Measurements from ENCODE around the gene OR2T3. TPM values are rescaled to one million over a fixed set of nuclear protein-coding genes. Genes with fewer than 3 reads are reported as not detected.
"Not testable (repeated sequence)": the region's sequence is repeated elsewhere in the genome, so short reads cannot be mapped to it uniquely, and the experiment has no call there.

The OR2T3 gene, protein sequence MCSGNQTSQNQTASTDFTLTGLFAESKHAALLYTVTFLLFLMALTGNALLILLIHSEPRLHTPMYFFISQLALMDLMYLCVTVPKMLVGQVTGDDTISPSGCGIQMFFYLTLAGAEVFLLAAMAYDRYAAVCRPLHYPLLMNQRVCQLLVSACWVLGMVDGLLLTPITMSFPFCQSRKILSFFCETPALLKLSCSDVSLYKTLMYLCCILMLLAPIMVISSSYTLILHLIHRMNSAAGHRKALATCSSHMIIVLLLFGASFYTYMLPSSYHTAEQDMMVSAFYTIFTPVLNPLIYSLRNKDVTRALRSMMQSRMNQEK
- not detected for total RNA-seq

GRCh38 chr1:248473051-248473450 is at the start of gene OR2T3:
Gene OR2T3 (plus strand): TSS chr1:248473351. CDS start chr1:248473351, 0 bp downstream.
- H3K4me3 ChIP-seq; H3K27me3 ChIP-seq; H3K36me3 ChIP-seq; H3K27ac ChIP-seq; DNase-seq (ENCODE audit: low spot score in 2 of 2); H3K9me3 ChIP-seq; intact Hi-C loops (cut with DNase I; ENCODE audit: low total_unique reads); H3K4me1 ChIP-seq: not testable (repeated sequence)

DNA sequence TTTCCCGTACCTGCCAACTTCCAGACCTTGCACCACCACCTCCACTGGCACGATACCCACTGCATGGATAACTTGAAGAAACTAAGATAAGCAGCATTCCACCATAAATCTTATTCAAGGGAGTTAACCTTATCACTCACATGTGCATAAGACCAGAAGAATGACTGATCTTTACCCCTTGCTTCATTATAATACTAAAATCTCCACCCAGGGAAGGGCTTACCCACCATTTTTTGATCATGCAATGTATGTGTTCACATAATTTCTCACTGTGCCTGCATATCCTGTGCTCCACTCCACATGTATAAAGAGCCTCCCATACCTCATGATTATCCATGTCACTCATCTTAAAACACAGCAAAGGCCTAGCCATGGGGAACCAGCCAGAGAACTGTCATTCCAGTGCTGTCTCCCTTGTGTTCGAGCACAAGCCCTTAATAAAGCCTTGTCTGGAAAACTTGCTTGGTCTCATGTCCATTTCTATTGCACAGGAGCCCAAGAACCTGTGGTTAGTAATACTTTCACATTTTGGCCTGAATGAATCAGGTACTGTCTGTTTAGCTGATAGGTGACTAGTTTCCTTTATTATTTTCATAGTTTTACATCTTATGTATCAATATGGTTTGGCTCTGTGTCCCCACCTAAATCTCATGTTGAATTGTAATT is 45.5 kb upstream of the OR2T3 start:
- H3K4me3 ChIP-seq; H3K36me3 ChIP-seq; H3K9me3 ChIP-seq; H3K27me3 ChIP-seq; intact Hi-C loops (cut with DNase I; ENCODE audit: low total_unique reads); H3K27ac ChIP-seq; H3K4me1 ChIP-seq; DNase-seq (ENCODE audit: low spot score in 2 of 2): not testable (repeated sequence)

- intact Hi-C loops (cut with DNase I; ENCODE audit: low total_unique reads); H3K4me3 ChIP-seq; H3K27me3 ChIP-seq: not testable (repeated sequence)
These were observed 45.0 kb upstream of the OR2T3 start for GRCh38 chr1:248428192-248428533.

DNA sequence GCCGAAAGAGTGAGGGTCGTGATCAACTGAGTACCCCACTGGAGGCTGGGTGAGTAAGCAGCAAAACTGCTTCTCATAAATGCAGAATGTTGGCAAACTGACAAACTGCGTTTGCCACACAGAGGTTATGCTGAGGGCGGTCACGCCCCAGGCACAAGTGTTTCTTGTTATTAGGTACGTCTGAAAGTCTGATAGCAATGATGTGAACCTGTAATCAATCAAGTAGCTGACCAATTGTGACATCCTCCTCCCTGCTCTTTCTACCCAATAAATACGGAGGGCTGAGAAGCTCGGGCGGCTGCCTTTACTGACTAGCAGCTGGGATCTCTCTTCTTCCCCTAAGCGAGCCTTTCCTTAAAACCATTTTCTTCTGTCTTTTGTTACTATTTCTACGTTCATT is 41.5 kb upstream of the OR2T3 start:
- H3K36me3 ChIP-seq; DNase-seq (ENCODE audit: low spot score in 2 of 2); intact Hi-C loops (cut with DNase I; ENCODE audit: low total_unique reads); H3K27me3 ChIP-seq; H3K4me3 ChIP-seq; H3K4me1 ChIP-seq; H3K9me3 ChIP-seq; H3K27ac ChIP-seq: not testable (repeated sequence)

More at GRCh38 chr1:248428192-248428533, 45.0 kb upstream of the OR2T3 start:
- H3K4me1 ChIP-seq; H3K36me3 ChIP-seq; H3K27ac ChIP-seq; DNase-seq (ENCODE audit: low spot score in 2 of 2); H3K9me3 ChIP-seq: not testable (repeated sequence)

DNA sequence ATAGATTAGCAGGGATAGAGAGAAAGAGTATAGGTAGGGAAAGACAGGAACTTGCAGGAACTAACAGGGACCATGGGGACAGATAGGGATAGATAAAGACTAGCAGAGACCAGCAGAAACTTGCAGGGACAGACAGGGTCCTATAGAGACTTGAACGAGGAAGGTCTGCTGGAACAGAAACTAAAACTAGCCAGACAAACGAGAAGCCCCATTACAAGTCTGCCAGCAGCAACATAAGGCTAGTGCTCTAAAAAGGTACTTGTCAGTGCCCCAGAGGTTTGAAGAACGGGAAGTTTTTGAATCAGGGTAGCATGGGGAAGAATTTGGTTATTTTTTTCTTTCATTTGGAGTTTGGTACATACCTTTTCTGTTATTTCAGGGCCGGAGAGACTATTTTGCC is 41.0 kb upstream of the OR2T3 start:
- intact Hi-C loops (cut with DNase I; ENCODE audit: low total_unique reads) = not testable (repeated sequence)

GRCh38 chr1:248433811-248434415 is 39.2 kb upstream of the OR2T3 start:
- H3K27me3 ChIP-seq; DNase-seq (ENCODE audit: low spot score in 2 of 2); H3K9me3 ChIP-seq; H3K4me1 ChIP-seq; H3K4me3 ChIP-seq; H3K27ac ChIP-seq; H3K36me3 ChIP-seq; intact Hi-C loops (cut with DNase I; ENCODE audit: low total_unique reads): not testable (repeated sequence)

More for the DNA sequence above, 41.0 kb upstream of the OR2T3 start:
- not testable (repeated sequence) for H3K4me3 ChIP-seq; H3K27me3 ChIP-seq; H3K36me3 ChIP-seq; H3K4me1 ChIP-seq; H3K27ac ChIP-seq; DNase-seq (ENCODE audit: low spot score in 2 of 2); H3K9me3 ChIP-seq

- intact Hi-C loops (cut with DNase I; ENCODE audit: low total_unique reads); DNase-seq (ENCODE audit: low spot score in 2 of 2); H3K4me3 ChIP-seq; H3K4me1 ChIP-seq; H3K27ac ChIP-seq; H3K27me3 ChIP-seq; H3K9me3 ChIP-seq; H3K36me3 ChIP-seq: not testable (repeated sequence)
These were observed 38.2 kb upstream of the OR2T3 start for GRCh38 chr1:248434913-248435312.

DNA sequence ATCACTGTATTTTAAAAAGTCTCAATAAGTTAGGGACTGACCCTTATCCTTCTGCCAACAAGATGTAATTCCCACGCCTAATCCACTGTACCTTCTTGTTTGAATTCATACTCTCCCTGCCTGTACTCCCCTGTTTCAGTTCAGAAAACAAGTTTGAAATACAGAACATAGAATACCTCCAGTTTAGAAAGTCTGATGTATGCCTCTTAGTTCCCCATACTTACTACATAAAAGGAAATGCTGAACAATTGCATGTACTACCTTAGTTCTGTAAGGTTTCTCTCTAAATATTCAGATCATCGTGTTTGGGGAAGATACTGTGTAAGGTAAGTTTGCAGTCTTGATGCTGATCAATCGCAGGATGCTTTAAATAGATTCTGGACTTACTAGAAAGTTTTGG is 36.8 kb upstream of the OR2T3 start:
- H3K27ac ChIP-seq; H3K27me3 ChIP-seq; H3K4me3 ChIP-seq; H3K4me1 ChIP-seq; intact Hi-C loops (cut with DNase I; ENCODE audit: low total_unique reads); DNase-seq (ENCODE audit: low spot score in 2 of 2); H3K36me3 ChIP-seq; H3K9me3 ChIP-seq: not testable (repeated sequence)

DNA sequence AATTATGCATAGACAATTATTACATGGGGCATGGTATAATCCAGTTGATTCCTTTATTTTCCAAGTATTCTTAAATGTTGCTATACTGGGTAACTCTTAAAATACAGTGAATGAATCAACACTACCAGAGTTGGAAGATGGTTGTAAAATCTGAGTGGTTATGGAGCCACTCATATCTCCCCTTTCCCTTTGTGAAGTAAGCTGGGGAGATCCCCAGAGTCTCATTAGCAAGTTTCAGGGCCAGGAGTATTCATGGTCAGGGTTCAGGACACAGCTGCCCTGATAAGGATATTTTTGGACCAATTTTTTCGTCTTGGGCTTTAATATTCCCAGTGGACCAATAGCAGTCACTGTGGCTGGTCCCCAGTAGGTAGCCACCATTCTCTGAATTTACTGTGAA is 34.5 kb upstream of the OR2T3 start:
- intact Hi-C loops (cut with DNase I; ENCODE audit: low total_unique reads); H3K27me3 ChIP-seq; H3K4me1 ChIP-seq; DNase-seq (ENCODE audit: low spot score in 2 of 2); H3K36me3 ChIP-seq; H3K27ac ChIP-seq; H3K9me3 ChIP-seq; H3K4me3 ChIP-seq: not testable (repeated sequence)

DNA sequence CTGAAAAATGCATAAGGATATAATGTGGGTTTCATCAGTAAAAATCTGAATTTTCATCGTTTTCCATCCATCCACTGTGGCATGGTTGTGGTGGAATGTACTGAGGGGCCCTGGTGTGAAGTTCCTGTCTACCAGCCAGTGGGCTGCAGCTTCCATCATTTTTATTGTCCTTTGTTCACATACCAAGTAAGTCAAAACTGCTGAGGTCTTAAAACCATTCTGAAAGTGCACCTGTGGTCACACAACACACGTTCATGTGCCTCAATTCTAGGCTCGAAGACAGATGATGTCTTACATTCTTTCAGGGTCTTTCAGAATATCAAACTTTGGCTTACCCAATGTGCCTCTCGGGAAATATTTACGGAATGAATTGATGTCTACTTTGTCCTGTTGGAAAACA is 33.9 kb upstream of the OR2T3 start:
- H3K4me1 ChIP-seq; H3K4me3 ChIP-seq; intact Hi-C loops (cut with DNase I; ENCODE audit: low total_unique reads); H3K36me3 ChIP-seq; H3K9me3 ChIP-seq; H3K27me3 ChIP-seq; DNase-seq (ENCODE audit: low spot score in 2 of 2); H3K27ac ChIP-seq: not testable (repeated sequence)

GRCh38 chr1:248442500-248443277 is 30.5 kb upstream of the OR2T3 start:
- H3K27ac ChIP-seq; intact Hi-C loops (cut with DNase I; ENCODE audit: low total_unique reads); H3K36me3 ChIP-seq; H3K9me3 ChIP-seq; DNase-seq (ENCODE audit: low spot score in 2 of 2); H3K4me1 ChIP-seq; H3K4me3 ChIP-seq; H3K27me3 ChIP-seq: not testable (repeated sequence)

GRCh38 chr1:248444603-248445002 is 28.5 kb upstream of the OR2T3 start:
- H3K4me3 ChIP-seq; DNase-seq (ENCODE audit: low spot score in 2 of 2); H3K27ac ChIP-seq; H3K27me3 ChIP-seq; H3K9me3 ChIP-seq; H3K36me3 ChIP-seq; H3K4me1 ChIP-seq; intact Hi-C loops (cut with DNase I; ENCODE audit: low total_unique reads): not testable (repeated sequence)

- H3K27ac ChIP-seq; intact Hi-C loops (cut with DNase I; ENCODE audit: low total_unique reads); H3K36me3 ChIP-seq; H3K4me3 ChIP-seq; DNase-seq (ENCODE audit: low spot score in 2 of 2); H3K27me3 ChIP-seq; H3K9me3 ChIP-seq; H3K4me1 ChIP-seq: not testable (repeated sequence)
These were observed 27.8 kb upstream of the OR2T3 start, which contains the start of gene OR2T2 for GRCh38 chr1:248445399-248445798. Gene OR2T2 (plus strand): TSS chr1:248445637. CDS start chr1:248452798, 7,161 bp downstream.
